B cell (primary cell): ENCODE measurements around the gene CYP26C1.

Experiments used
- EZH2 ChIP-seq: IDR thresholded peaks from 2 replicates; pipeline ENCODE4 v1.6.1; 2012; ENCODE audit warnings: borderline replicate concordance, low read depth, mild to moderate bottlenecking, moderate library complexity, low read length; ENCODE audit not compliant: insufficient read depth, poor library complexity, severe bottlenecking
- TF ChIP-seq, protein P1 (sequence below): fragments of 200-600 bp; IDR thresholded peaks from one replicate; pipeline ENCODE4 v1.8.0; 2022; ENCODE audit warnings: antibody characterized with exemption, mild to moderate bottlenecking

DNA sequence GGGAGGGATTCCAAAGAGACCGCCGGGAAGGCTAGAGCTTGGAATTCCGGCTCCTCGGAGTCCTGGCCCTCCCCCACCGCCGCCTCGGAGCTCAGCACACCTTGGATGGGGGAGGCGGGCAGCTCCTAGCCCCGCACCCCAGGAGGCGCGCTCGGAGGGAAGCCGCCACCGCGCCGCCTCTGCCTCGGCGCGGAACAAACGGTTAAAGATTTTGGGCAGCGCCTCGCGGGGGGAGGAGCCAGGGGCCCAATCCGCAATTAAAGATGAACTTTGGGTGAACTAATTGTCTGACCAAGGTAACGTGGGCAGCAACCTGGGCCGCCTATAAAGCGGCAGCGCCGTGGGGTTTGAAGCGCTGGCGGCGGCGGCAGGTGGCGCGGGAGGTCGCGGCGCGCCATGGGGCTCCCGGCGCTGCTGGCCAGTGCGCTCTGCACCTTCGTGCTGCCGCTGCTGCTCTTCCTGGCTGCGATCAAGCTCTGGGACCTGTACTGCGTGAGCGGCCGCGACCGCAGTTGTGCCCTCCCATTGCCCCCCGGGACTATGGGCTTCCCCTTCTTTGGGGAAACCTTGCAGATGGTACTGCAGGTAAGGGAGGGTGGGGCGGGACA is 13.0 kb downstream of the CYP26C1 start, which contains the start of gene CYP26A1:
- TF ChIP-seq, protein P1, sequence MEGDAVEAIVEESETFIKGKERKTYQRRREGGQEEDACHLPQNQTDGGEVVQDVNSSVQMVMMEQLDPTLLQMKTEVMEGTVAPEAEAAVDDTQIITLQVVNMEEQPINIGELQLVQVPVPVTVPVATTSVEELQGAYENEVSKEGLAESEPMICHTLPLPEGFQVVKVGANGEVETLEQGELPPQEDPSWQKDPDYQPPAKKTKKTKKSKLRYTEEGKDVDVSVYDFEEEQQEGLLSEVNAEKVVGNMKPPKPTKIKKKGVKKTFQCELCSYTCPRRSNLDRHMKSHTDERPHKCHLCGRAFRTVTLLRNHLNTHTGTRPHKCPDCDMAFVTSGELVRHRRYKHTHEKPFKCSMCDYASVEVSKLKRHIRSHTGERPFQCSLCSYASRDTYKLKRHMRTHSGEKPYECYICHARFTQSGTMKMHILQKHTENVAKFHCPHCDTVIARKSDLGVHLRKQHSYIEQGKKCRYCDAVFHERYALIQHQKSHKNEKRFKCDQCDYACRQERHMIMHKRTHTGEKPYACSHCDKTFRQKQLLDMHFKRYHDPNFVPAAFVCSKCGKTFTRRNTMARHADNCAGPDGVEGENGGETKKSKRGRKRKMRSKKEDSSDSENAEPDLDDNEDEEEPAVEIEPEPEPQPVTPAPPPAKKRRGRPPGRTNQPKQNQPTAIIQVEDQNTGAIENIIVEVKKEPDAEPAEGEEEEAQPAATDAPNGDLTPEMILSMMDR, result no peak
- no peak for TF ChIP-seq EZH2
